ENCODE data around the gene APOBEC3B. TPM values are rescaled to one million over a fixed set of nuclear protein-coding genes. Genes with fewer than 3 reads are reported as not detected.

APOBEC3B gene
- total and polyA plus RNA-seq, 2 experiments from 2014 or later = 2.2 to 11.0 TPM

GRCh38 chr22:38936562-38936961, 45.6 kb upstream of the APOBEC3B start:
- H3K36me3 ChIP-seq (replicated peaks; ENCODE audit: insufficient read depth, low read depth) = no peaks in the 10 kb centered on the region
- H3K27ac ChIP-seq = no peak overlapping the region
- no peaks in the 10 kb centered on the region for H3K9me2 ChIP-seq (replicated peaks; ENCODE audit: insufficient read depth)
- H3K79me2 ChIP-seq = no peaks in the 10 kb centered on the region
- WGBS (ENCODE audit: low lambda C conversion rate, missing lambda C conversion rate) = 83% methylated on average over 17 of the region's 17 CpGs
- H3K27me3 ChIP-seq = no peaks in the 10 kb centered on the region
- no peak overlapping the region for H3K4me3 ChIP-seq
- no peak overlapping the region for H2AFZ ChIP-seq
- H4K20me1 ChIP-seq (ENCODE audit: insufficient read depth, poor library complexity, severe bottlenecking) = no peaks in the 10 kb centered on the region
- H3K4me1 ChIP-seq (ENCODE audit: insufficient read depth) = no peaks in the 10 kb centered on the region
- H3K9me3 ChIP-seq (ENCODE audit: low read depth) = no peaks in the 10 kb centered on the region
- no peak for DNase-seq (ENCODE audit: low spot score)
- no peak overlapping the region for H3K4me2 ChIP-seq
- TF ChIP-seq EZH2phosphoT487 (IDR thresholded peaks at IDR 0.05; ENCODE audit: low read depth, severe bottlenecking, unreplicated experiment) (no peak), CTCF (IDR thresholded peaks at IDR 0.05; ENCODE audit: poor library complexity) (no peak), EZH2 (IDR thresholded peaks at IDR 0.05; ENCODE audit: borderline replicate concordance) (no peak)

GRCh38 chr22:38937036-38937435, 45.1 kb upstream of the APOBEC3B start:
- Histone ChIP-seq H3K36me3 (replicated peaks; ENCODE audit: insufficient read depth, low read depth) (no peaks in the 10 kb centered on the region), H3K4me2 (no peak overlapping the region), H3K79me2 (no peaks in the 10 kb centered on the region), H4K20me1 (ENCODE audit: insufficient read depth, poor library complexity, severe bottlenecking) (no peaks in the 10 kb centered on the region), H3K27me3 (no peaks in the 10 kb centered on the region), H3K9me2 (replicated peaks; ENCODE audit: insufficient read depth) (no peaks in the 10 kb centered on the region), H3K4me1 (ENCODE audit: insufficient read depth) (no peaks in the 10 kb centered on the region), H3K9me3 (ENCODE audit: low read depth) (no peaks in the 10 kb centered on the region), H3K27ac (no peak overlapping the region), H3K4me3 (no peak overlapping the region), H2AFZ (no peak overlapping the region)
- DNase-seq (ENCODE audit: low spot score) = no peak
- TF ChIP-seq CTCF (IDR thresholded peaks at IDR 0.05; ENCODE audit: poor library complexity) (no peak), EZH2phosphoT487 (IDR thresholded peaks at IDR 0.05; ENCODE audit: low read depth, severe bottlenecking, unreplicated experiment) (no peak), EZH2 (IDR thresholded peaks at IDR 0.05; ENCODE audit: borderline replicate concordance) (no peak)
- 98% methylated on average over 4 of the region's 4 CpGs for WGBS (ENCODE audit: low lambda C conversion rate, missing lambda C conversion rate)

DNA sequence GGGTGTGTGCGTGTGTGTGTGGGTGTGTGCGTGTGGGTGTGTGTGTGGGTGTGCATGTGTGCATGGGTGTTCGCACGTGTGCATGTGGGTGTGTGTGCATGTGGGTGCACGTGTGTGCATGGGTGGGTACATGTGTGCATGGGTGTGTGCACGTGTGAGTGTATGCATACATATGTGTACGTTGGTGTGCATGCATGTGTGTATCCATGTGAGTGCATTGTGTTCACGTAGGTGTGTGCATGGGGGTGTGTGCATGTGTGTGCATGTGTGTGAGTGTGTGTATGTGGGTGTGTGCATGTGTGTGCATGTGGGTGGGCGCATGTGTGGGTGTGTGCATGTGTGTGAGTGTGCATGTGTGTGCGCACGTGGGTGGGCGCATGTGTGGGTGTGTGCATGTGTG, 44.6 kb upstream of the APOBEC3B start:
- Histone ChIP-seq H3K9me2 (replicated peaks; ENCODE audit: insufficient read depth) (no peaks in the 10 kb centered on the region), H3K4me2 (no peak overlapping the region), H3K27ac (no peak overlapping the region), H3K27me3 (no peaks in the 10 kb centered on the region), H2AFZ (no peak overlapping the region), H4K20me1 (ENCODE audit: insufficient read depth, poor library complexity, severe bottlenecking) (no peaks in the 10 kb centered on the region), H3K79me2 (no peaks in the 10 kb centered on the region), H3K4me1 (ENCODE audit: insufficient read depth) (no peaks in the 10 kb centered on the region), H3K4me3 (no peak overlapping the region), H3K36me3 (replicated peaks; ENCODE audit: insufficient read depth, low read depth) (no peaks in the 10 kb centered on the region), H3K9me3 (ENCODE audit: low read depth) (no peaks in the 10 kb centered on the region)
- no peak for DNase-seq (ENCODE audit: low spot score)
- 91% methylated on average over 12 of the region's 12 CpGs for WGBS (ENCODE audit: low lambda C conversion rate, missing lambda C conversion rate)
- TF ChIP-seq EZH2 (IDR thresholded peaks at IDR 0.05; ENCODE audit: borderline replicate concordance) (no peak), CTCF (IDR thresholded peaks at IDR 0.05; ENCODE audit: poor library complexity) (no peak), EZH2phosphoT487 (IDR thresholded peaks at IDR 0.05; ENCODE audit: low read depth, severe bottlenecking, unreplicated experiment) (no peak)

- Histone ChIP-seq H3K27ac (no peak overlapping the region), H3K79me2 (no peaks in the 10 kb centered on the region), H3K4me2 (no peak overlapping the region), H3K27me3 (no peaks in the 10 kb centered on the region), H3K4me3 (no peak overlapping the region), H3K36me3 (replicated peaks; ENCODE audit: insufficient read depth, low read depth) (no peaks in the 10 kb centered on the region), H4K20me1 (ENCODE audit: insufficient read depth, poor library complexity, severe bottlenecking) (no peaks in the 10 kb centered on the region), H2AFZ (no peak overlapping the region), H3K9me2 (replicated peaks; ENCODE audit: insufficient read depth) (no peaks in the 10 kb centered on the region), H3K4me1 (ENCODE audit: insufficient read depth) (no peaks in the 10 kb centered on the region), H3K9me3 (ENCODE audit: low read depth) (no peaks in the 10 kb centered on the region)
- TF ChIP-seq EZH2phosphoT487 (IDR thresholded peaks at IDR 0.05; ENCODE audit: low read depth, severe bottlenecking, unreplicated experiment) (no peak), EZH2 (IDR thresholded peaks at IDR 0.05; ENCODE audit: borderline replicate concordance) (no peak), CTCF (IDR thresholded peaks at IDR 0.05; ENCODE audit: poor library complexity) (no peak)
- DNase-seq (ENCODE audit: low spot score) = no peak
- WGBS (ENCODE audit: low lambda C conversion rate, missing lambda C conversion rate) = 94% methylated on average over 11 of the region's 11 CpGs
Measured at GRCh38 chr22:38938221-38938620, 43.9 kb upstream of the APOBEC3B start.
